GM18499 (cell line): Measurements from ENCODE around the gene AMHR2.
"Not testable (repeated sequence)": the region's sequence is repeated elsewhere in the genome, so short reads cannot be mapped to it uniquely, and the experiment has no call there.

Source experiments
- ATAC-seq: cut with Tn5 transposase; IDR thresholded peaks from one replicate; pipeline ENCODE4 v1.9.1; 2021; ENCODE audit warnings: moderate number of reproducible peaks; ENCODE audit not compliant: insufficient read depth, unreplicated experiment

AMHR2 gene

GRCh38 chr12:53414756-53415417 lies 8.8 kb upstream of the AMHR2 start:
- ATAC-seq, result no peak

- ATAC-seq, result not testable (repeated sequence)
Observed at GRCh38 chr12:53415752-53416389, 7.8 kb upstream of the AMHR2 start.

DNA sequence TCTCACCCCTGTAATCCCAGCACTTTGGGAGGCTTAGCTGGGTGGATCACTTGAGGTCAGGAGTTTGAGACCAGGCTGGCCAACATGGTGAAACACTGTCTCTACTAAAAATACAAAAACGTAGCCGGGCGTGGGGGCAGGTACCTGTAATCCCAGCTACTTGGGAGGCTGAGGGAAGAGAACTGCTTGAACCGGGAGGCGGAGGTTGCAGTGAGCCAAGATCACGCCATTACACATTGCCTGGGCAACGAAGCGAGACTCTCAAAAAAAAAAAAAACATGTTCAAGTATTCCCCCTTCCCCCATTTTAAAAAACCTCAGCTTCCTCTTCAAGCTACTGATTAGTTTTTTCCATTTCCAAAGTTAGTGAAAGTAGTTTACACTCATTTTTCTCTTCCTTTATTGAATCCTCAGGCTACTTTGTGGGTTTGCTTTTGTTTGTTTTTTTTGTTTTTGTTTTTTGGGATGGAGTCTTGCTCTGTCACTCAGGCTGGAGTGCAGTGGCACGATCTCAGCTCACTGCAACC lies 6.3 kb upstream of the AMHR2 start:
- ATAC-seq, result not testable (repeated sequence)

DNA sequence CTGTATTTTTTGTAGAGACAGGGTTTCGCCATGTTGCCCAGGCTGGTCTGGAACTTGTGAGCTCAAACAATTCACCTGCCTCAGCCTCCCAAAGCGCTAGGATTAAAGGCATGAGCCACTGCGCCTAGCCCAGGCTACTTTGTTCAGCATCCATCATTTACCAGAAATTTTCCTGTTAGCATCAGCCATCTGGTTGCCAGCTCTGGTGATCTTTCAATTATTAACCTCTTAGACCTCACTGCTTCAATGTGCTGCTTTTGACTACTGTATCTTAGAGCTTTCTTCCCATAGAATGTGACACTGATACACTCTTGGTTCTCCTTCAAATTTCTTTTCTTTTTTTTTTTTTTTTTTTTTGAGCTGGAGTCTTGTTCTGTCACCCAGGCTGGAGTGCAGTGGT lies 5.4 kb upstream of the AMHR2 start:
- no peak for ATAC-seq

- ATAC-seq, result no peak
Observed at GRCh38 chr12:53419756-53420155, 3.9 kb upstream of the AMHR2 start.

DNA sequence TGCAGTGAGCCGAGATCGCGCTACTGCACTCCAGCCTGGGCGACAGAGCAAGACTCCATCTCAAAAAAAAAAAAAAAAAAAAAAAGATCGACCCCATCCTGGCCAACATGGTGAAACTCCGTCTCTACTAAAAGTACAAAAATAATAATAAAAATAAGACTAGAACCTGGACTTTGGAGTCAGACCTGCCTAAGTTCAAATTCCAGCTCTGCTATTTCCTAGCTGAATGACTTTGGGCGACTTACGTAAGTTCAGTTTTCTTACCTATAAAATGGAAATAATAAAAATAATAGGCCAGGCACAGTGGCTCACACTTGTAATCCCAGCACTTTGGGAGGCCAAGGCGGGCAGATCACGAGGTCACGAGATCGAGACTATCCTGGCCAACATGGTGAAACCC lies 1.4 kb upstream of the AMHR2 start:
- ATAC-seq, result not testable (repeated sequence)

DNA sequence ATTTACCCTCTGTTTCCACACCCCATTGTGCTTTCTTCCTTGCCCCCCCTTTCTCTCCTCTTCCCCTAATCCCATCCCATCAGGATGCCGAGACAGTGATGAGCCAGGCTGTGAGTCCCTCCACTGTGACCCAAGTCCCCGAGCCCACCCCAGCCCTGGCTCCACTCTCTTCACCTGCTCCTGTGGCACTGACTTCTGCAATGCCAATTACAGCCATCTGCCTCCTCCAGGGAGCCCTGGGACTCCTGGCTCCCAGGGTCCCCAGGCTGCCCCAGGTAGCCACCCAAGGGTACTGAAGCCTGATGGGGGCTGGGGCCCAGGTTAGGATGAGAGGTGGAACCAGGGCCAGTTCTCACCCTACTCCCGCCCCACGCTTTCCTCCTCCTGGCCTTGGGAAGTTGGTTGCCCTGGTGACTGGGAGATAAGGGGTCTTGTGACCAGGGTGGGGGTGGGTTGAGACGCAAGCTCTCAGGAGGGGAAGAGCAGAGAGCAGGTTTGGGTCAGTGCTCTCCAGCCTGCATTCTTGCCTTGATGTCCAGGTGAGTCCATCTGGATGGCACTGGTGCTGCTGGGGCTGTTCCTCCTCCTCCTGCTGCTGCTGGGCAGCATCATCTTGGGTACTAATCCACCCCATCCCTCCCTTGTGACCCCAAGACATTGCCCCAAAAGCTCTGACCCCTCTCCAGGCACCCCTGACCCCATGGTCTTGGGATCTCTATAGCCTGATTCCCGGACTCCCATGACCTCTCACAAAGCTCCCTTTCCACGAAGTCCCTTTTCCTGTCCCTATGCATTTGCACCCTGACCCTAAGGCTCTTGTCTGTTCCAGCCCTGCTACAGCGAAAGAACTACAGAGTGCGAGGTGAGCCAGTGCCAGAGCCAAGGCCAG lies 1.2 kb downstream of the AMHR2 start:
- no peak for ATAC-seq

- ATAC-seq, result no peak
Observed at GRCh38 chr12:53425515-53426150, 2.0 kb downstream of the AMHR2 start.

DNA sequence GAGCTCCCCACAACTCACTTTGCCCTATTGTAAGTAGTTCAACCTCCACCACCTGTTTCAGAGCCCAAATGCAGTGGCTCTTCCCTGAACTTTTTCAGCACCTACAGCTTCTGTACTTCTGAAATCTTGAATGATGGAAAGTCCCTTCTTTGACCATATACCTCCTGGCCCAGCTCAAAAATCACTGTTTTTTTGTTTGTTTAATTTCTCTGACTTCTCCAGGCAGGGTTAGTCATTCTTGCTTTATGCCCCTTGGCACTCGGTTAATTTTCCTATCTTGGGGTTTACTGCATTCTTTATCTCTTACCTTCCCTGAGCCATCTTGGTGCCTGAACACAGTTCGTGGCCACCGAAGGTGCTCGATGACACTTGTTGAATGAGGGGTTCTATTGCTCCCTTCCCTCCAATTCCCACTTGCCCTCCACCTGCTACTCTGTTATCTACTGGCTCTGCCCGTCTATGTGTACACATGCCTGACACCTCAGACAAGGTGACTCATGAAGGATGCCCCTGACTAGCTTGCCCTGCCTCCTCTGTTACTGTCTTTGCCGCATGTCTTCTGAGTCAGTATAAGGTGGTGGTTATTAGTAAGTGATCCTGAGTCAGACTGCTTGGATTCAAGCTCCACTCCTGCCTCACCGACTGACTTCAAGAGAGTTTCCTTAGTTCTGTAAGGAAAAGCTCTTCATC lies 4.4 kb downstream of the AMHR2 start:
- ATAC-seq, result no peak

DNA sequence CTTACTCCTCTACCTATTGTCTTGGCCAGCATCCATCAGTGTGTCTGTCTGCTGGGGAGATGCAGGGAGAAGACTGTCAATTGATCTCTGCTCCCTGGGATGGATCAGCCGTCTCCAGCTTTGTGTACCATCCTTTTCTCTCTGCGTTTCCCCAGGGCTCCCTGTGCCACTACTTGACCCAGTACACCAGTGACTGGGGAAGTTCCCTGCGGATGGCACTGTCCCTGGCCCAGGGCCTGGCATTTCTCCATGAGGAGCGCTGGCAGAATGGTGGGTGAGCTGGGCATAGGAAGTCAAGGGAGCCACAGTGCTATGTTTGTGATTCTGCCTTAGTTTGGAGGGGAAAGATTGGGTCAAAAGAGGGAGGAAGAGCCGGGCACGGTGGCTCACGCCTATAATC lies 5.1 kb downstream of the AMHR2 start:
- no peak for ATAC-seq

DNA sequence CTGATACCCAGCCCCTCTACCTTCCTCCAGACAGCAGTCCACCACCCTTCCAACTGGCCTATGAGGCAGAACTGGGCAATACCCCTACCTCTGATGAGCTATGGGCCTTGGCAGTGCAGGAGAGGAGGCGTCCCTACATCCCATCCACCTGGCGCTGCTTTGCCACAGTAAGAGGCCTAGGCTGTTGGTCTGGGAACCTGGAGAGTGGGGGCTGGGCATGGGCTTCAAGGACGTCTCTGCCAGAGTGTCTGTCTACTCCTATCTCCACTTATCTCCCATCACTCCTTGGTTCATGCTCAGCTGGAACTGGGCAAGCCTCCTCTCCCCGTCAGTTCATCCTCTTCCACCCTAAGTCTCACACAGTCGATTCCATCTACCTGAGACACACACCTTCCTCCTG lies 6.5 kb downstream of the AMHR2 start:
- no peak for ATAC-seq

GRCh38 chr12:53431187-53431586 lies 7.5 kb downstream of the AMHR2 start:
- no peak for ATAC-seq

DNA sequence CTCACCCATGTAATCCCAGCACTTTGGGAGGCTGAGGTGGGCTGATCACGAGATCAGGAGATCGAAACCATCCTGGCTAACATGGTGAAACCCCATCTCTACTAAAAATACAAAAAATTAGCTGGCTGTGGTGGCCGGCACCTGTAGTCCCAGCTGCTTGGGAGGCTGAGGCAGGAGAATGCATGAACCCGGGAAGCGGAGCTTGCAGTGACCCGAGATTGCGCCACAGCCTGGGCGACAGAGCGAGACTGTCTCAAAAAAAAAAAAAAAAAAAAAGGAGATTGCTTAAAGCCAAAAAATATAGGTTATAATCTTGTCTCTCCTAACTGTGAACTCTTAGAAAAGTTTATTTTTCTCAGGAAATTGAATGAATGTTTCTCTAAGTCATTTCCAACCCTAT lies 11.7 kb downstream of the AMHR2 start:
- ATAC-seq, result not testable (repeated sequence)

- not testable (repeated sequence) for ATAC-seq
Observed at GRCh38 chr12:53439582-53439981, 15.9 kb downstream of the AMHR2 start.

GRCh38 chr12:53441040-53441833 lies 17.6 kb downstream of the AMHR2 start, which contains the start of gene PRR13:
PRR13 (plus strand) TSS chr12:53441734; CDS start chr12:53442715, 981 bp downstream.
- peak; percentile 86 for ATAC-seq

GRCh38 chr12:53443955-53444354 lies 20.3 kb downstream of the AMHR2 start:
- ATAC-seq, result no peak

DNA sequence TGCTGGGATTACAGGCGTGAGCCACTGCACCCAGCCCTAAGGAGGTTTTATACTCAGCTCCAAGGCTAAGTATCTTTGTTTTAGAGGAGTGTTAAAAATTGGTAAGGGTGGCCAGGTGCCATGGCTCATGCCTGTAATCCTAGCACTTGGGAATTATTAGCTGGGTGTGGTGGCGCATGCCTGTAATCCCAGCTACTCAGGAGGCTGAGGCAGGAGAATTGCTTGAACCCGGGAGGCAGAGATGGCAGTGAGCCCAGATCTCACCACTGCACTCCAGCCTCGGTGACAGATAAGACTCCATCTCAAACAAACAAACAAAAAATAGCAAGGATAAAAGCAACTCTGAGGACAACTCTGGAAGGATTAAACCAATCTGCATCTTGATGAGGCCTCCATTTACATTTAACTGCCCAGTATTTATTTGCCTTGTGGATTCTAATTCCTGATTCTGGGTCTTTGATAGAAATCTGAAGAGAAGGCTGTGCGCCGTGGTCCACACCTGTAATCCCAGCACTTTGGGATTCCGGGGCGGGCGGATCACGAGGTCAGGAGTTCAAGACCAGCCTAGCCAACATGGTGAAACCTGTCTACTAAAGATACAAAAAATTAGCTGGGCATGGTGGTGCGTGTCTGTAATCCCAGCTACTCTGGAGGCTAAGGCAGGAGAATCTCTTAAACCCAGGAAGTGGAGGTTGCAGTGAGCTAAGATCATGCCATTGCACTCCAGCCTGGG lies 21.1 kb downstream of the AMHR2 start:
- not testable (repeated sequence) for ATAC-seq

DNA sequence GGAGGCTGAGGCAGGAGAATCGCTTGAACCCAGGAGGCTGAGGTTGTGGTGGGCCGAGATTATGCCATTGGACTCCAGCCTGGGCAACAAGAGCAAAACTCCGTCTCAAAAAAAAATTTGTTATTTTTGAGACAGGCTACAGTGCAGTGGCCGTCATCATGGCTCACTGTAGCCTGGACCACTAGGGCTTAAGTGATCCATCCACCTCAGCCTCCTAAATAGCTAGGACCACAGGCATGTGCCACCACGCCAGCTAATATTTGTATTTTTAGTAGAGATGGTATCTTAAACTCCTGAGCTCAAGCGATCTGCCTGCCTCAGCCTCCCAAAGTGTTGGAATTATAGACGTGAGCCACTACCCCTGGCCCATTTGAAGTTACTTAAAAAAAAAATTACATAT lies 27.3 kb downstream of the AMHR2 start:
- no peak for ATAC-seq
